IPS DF 4.7 (cell line): ENCODE data around the gene FMNL1.
"Not testable (repeated sequence)": the region's sequence is repeated elsewhere in the genome, so short reads cannot be mapped to it uniquely, and the experiment has no call there.

Experiments
- DNase-seq: peaks from one replicate; pipeline ENCODE4 v3.0.0-alpha.2; 2013; ENCODE audit warnings: low spot score; ENCODE audit errors: extremely low read depth

FMNL1 gene, protein sequence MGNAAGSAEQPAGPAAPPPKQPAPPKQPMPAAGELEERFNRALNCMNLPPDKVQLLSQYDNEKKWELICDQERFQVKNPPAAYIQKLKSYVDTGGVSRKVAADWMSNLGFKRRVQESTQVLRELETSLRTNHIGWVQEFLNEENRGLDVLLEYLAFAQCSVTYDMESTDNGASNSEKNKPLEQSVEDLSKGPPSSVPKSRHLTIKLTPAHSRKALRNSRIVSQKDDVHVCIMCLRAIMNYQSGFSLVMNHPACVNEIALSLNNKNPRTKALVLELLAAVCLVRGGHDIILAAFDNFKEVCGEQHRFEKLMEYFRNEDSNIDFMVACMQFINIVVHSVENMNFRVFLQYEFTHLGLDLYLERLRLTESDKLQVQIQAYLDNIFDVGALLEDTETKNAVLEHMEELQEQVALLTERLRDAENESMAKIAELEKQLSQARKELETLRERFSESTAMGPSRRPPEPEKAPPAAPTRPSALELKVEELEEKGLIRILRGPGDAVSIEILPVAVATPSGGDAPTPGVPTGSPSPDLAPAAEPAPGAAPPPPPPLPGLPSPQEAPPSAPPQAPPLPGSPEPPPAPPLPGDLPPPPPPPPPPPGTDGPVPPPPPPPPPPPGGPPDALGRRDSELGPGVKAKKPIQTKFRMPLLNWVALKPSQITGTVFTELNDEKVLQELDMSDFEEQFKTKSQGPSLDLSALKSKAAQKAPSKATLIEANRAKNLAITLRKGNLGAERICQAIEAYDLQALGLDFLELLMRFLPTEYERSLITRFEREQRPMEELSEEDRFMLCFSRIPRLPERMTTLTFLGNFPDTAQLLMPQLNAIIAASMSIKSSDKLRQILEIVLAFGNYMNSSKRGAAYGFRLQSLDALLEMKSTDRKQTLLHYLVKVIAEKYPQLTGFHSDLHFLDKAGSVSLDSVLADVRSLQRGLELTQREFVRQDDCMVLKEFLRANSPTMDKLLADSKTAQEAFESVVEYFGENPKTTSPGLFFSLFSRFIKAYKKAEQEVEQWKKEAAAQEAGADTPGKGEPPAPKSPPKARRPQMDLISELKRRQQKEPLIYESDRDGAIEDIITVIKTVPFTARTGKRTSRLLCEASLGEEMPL

DNA sequence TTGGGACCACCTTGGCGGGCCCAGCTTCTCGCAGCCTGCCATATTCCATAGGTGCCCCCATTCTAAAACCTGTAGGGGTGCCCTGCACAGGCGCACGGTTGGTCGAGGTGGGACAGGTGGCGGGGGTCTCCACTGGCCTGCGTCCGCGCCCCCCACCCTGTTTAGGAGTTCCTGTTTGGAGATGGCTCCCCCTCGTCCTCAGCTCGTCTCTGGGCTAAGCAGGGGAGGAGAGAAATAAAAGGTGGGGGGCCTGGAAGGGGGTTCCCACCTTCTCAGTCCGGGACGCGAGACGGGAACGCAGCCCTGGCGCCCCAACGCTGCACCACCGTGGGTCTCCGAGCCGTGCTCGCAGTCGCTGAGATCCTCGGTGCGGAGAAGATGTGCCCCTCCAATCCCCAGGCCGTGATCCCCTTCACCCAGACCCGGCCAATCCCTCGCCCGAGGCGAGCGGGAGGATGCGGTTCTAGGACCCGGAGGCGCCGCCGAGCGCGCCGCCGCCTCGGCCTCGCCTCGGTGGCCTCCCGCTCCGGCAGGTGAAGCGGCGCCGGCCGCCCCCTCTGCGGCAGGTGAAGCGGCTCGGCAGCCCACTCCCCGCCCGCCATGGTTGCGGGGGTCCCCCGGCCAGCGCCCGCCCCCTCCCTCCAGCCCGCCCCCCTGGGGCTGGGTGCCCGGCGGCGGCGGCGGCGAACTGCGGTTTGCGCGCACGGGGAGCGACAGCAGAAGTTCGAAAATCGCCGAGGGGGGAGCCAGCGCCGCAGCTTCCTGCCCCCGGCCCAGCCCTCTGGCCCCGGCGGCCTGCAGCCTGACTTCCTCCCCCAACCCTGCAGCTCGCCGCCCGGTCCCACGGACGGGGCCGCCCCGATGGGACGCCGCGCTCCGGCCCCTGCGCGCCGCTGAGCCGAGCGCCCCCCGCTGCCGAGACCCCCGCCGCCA lies at the start of gene FMNL1:
TSS of gene FMNL1 (plus strand) at position 805 of the 933 bp plus-strand sequence. CDS start 240 bp downstream, outside the sequence.
- DNase-seq: no peak

DNA sequence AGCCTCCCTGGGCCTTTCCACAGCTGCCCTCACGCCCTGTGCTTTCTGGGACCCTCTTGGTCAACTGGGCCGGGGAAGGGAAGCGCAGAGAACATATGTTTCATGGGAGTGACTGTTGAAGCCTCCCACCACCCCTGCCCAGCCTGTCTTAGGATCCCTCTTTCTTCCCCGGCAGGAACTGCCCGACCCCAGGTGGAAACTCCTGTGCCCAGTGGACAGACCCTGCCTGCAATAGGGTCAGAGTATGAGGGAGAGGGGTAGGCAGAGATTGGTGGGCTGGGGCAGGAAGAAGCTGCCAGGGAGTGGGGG lies 49.5 kb upstream of the FMNL1 start:
- no peak for DNase-seq

DNA sequence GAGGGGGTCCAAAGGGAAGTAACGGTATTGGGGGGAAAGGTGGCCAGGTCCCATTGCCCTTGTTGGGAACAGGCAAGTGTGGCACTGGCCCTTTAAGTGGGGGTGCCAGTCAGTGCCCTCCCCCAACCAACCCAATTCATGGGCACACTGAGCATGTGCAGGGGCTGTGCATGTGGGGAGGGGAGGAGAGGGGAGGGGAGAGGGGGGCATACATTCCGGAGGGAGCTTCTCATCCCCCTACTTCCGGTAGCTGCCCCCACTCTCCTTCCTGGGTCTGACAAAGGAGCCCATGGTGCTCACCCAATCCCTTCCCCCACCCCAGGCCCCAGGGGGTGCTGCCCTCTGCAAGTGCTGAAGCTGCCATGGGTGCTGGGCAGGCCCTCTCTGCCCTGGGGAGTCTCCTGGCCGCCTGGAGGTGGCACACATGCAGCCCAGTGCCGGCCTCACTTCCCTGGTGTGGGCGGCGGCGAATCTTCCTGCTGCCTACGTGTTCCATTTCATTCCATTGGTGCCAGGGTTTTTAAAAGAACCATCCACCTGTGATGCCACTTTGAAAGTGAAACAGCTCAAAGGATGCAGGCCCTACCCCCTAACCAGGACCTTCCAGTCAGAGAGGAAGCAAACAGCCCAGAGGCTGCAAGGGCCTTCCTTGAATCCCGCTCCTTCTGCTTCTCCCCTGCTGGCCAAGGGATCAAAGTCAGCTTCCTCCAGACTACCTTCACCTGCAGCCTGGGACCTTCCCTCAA lies 49.0 kb upstream of the FMNL1 start:
- DNase-seq: no peak

DNA sequence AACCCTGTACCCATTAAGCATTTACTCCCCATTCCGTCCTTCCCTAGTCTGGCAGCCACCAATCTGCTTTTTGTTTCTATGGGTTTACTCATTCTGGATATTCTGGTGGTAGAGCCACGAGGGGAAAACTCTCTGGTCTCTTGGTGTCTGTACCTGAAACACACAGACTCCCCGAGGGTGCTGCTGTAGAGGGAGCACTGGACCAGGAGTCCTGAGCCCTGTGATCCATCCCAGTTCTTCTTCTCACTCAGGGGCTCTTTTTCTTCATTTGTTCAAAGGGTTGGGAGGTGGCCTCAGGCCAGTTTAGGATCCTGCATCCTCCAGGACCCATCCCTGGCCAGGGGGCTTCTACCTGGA lies 45.9 kb upstream of the FMNL1 start:
- no peak for DNase-seq

DNA sequence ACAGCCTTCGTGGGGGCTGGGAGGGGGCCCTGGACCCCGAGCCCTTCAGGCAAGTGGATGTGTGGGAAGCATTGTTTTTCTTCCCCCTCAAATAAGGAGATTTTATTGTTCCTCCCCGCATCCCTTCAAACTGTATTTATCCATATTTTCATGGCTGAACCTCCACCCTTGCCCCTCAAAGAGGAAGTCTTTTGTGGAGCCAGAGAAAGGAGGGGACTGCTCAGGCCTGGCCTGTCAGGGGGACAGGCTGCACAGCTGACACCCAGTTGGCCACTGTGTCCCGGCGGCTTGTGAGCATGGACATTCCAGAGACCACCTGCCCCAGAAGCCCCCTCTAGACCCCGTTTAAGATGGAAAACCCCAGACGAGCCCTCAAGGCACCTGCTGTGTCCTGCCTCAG lies 44.1 kb upstream of the FMNL1 start:
- no peak for DNase-seq

DNA sequence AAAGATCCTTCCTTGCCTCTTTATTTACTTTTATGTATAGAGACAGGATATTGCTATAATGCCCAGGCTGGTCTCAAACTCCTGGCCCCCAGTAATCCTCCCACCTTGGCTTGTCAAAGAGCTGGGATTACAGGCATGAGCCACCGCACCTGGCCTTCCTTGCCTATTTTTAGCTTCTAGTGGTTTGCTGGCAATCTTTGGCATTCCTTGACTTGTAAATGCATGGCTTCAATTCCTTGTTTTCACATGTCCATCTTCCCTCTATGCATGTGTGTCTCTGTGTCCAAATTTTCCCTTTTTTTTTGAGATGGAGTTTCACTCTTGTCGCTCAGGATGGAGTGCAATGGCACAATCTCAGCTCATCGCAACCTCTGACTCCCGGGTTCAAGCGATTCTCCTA lies 37.5 kb upstream of the FMNL1 start:
- no peak for DNase-seq

DNA sequence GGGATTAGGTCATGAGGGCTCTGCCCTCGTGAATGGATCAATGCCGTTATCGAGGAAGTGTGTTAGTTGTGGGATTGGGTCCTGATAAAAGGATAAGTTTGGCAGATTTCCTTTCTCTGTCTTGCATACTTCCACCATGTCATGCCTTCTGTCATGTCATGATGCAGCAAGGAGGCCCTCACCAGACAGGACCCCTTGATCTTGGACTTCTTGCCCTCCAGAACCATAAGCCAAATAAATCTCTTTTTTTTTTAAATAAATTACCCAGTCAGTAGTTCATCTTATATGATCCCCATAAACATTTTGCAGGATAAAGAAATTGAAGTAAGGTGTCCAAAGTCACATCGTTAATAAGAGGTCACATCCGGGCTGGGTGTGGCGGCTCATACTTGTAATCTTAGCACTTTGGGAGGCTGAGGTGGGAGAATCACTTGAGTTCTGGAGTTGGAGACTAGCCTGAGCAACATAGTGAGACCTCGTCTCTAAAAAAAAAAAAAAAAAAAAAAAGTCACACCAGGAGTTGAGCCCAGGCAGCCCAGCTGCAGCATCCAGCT lies 34.8 kb upstream of the FMNL1 start:
- no peak for DNase-seq

DNA sequence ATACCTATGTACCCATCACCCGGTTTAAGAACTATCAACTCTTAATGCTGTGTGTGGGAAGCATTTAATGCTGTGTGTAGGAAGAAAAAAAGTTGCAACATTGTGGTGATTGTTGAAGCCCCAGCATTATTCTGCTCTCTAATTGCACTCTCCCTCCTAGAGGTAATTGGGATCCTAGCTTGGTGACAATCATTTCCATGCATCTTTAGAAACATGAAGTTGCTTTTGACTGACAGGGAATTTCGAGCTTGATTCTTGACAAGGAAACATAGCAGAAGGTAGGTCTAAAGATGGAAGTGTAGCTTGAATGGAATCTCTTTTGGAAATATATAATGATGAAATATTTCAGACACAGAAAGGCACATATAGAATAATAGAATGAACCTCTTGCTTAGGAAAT lies 32.7 kb upstream of the FMNL1 start:
- no peak for DNase-seq

DNA sequence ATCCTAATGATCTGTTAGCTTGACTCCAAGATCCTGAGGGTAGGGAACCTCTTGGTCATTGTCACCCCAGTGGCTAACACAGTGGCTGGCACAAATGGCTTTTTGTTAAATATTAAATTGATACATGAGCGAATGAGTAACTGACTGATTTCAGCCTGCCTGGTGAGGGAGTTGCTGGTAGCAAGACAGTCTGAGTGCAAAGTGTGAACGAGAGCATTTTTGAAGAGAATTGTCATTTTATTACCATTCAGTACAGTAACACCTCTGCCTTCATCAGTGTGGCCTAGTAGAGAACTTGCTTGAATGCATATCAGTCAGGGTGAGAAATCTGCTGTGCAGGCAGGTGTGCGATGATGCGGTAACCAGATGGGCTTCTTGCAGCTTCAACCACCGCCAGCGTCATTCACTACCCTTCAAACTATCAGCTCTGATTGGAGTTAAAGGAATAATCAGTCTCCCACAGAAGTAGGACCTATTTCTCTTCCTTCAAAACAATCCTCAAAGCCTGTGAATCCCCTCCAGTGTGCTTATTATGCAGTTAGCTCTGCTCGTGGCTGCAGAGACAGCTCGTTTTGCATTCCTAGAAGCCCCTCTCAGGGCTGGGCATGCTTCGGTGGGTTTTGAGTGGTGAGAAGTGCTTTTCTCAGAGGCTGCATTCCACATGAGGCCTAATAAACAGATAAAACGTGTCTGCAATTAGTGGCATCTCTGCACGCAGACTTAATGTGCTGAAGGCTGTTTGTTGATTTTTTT lies 31.0 kb upstream of the FMNL1 start:
- no peak for DNase-seq

DNA sequence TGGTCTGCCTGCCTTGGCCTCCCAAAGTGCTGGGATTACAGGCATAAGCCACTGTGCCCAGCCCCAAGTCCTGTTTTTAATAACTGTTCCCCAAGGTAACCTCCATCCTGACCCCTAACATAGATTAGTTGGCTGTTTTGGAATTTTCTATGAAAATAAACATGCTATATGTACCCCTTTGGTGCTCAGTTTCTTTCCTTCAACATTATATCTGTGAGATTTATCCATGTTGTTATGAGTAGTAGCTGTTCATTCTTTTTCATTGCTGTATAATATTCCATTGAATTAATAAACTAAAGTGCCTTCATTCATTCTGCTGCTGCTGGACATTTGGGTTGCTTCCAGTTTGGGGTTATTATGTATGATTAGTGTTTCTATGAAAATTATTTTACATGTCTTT lies 26.3 kb upstream of the FMNL1 start:
- no peak for DNase-seq

DNA sequence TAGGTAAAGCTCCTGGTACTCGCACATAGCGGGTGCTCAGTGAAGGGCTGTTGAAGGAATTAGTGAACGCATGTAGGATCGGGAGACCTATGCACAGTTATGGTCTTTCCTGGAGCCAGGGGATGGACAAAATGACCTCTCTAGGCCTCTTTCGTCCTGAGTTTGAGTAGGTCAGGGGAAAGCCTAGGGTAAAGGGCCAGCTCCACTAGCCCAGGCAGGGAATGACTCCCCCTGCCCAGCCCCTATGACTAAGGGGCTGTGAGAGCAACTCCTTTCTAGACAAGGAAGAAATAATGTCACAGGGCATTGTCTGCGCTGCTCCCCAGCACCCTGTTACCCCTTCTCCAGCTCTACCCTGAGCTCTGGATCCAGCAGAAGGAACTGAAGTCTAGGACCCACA lies 24.6 kb upstream of the FMNL1 start:
- DNase-seq: no peak

DNA sequence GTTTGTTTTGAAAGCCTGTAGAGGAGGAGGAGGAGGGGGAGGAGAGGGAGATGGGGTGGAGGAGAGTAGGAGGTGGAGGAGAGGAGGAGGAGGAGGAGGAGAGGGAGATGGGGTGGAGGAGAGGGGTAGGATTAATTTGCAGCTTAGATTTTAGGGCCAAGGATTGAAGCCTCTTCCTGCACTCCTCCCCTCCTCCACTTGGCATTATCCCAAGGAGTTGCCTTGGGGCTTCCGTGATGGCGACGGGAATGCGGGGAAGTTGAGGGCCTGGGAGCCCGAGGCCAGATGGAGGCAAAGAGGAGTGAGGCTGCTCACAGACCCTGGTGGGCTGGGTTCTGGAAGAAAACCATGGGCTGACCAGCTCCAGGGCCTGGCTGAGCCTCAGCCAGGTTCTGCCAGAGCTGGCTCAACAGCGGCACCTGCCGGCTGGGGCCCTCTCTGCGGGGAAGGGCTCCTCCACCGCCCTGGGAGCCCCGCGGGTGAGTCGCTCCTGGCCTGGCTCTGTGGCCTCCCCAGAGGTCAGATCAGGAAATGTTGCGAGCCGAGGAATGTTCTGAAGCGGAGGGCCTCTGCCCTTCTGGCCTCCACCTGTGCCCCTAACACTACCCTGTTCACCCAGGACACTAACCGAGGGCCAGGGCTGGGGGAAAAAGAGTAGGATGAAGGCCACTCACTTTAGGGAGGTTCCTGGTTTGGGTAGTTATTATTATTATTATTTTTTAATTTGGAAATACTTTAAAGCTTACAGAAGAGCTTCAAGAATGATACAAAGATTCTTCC lies 23.9 kb upstream of the FMNL1 start:
- DNase-seq: peak; percentile 82

DNA sequence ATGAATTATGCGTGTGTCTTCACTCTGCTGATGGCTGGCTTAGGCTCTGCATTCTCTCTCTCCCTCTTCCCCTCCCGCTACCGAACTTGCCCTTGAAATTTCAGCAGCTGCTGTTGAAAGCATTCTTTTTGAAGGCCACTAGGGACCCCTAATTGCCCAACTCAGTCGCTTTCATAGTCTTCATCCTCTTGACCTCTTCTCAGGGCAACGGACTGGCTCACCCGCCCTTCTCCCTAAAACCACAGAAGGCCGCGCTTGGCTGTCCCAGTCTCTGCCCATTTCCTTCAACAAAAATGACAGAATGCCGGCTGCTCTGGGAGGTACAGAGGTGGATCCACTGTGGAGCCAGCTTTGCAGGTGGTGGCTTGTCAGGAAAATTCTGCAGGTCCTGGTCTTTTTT lies 21.0 kb upstream of the FMNL1 start:
- DNase-seq: no peak

DNA sequence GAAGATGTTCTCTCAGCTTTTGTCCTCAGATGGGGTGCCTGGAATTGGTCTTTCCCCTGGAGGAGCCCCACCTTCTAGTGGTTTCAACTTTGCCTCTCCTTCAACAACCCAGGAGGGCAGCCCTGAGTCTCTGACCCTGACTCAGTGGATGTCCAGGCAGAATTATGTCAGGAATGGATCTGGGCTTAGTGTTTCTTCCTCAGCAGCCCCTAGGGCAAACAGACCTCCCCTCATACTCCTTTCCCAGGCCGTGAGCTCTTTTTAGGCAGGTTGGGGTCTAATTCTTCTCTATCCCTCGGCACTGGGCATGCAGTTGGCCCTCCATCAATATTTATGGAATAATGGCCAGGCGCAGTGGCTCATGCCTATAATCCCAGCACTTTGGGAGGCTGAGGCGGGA lies 20.2 kb upstream of the FMNL1 start:
- no peak for DNase-seq

DNA sequence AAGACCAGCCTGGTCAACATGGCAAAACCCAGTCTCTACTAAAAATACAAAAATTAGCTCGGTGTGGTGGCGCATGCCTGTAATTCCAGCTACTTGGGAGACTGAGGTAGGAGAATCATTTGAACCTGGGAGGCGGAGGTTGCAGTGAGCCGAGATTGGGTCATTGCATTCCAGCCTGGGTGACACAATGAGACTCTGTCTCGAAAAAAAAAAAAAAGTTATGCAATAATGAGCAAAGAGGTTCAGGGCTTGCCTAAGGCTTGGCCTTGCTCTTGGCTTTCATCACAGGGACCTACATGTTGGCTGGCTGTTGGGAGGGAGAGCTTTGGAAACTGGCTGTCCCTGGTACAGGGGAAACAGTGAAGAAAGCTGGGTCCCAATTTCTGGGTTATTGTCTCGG lies 19.8 kb upstream of the FMNL1 start:
- not testable (repeated sequence) for DNase-seq

DNA sequence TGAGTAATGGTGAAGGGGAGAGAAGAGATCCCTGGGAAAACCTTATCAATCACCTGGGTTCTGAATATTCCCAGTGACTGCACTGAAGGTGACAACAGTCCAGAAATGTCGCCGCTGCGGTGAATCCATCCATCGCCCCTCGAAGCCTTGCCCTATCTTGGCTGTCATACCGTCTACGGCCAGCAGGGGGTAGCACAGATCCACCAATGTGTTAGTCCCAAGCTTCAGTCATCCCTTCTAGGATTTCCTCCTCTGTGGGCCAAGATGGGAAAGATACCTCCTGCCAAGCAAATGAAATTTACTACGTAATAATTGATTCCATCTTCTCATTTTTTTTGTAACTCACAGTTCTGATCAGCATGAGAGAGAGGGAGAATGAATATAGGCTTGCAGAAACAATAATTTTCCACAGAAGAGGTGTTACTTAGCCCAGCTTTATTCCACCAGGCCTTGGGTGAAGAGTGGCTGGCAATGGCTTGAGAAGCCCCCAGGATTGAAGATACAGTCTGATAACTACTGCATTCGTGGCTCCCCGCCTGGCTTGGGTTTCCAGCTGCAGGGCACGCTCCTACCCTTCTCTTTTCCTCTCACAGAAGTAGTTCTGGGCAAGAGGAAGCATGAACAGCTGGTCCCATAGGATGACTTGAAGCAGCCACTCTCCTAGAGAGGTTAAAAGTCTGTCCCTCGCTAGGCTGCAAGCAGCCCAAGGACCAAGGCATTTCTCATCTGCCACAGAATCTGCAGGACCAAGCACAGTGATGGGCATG lies 2.6 kb upstream of the FMNL1 start:
- no peak for DNase-seq

DNA sequence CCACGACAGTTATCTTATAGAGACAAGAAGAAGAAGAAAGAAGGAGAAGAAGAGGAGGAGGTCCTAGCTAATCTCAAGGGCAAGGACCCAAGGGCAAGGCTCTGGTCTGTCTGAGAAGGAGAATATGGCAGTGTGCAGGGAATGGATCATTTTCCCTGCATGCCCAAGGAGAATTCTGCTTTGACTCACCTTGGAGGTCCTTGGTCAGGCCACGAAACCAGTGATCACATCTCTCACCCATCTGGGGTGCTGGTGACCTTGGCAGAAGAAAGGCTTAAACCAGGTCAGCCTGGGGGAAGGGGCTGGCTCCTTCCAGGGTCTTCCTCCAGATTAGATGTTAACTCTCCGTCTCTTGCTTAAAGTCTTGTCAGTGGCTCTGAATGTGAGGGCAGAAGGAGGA lies 1.6 kb upstream of the FMNL1 start:
- DNase-seq: no peak

DNA sequence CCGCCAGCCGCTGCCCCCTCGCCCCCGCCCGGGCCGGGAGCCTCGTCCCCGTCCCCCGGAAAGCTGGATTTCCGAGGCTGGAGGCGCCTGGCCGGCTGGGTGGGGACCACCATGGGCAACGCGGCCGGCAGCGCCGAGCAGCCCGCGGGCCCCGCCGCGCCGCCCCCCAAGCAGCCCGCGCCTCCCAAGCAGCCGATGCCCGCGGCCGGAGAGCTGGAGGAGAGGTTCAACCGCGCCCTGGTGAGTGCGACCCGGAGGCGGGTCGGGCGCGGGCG lies 266 bp downstream of the FMNL1 start:
- no peak for DNase-seq
